ENCODE measurements around the gene PRKAR1B. TPM values are rescaled to one million over a fixed set of nuclear protein-coding genes. Genes with fewer than 3 reads are reported as not detected.

The PRKAR1B gene
- total and polyA plus RNA-seq, 7 donors = 1.4 to 4.6 (median 1.9) TPM

DNA sequence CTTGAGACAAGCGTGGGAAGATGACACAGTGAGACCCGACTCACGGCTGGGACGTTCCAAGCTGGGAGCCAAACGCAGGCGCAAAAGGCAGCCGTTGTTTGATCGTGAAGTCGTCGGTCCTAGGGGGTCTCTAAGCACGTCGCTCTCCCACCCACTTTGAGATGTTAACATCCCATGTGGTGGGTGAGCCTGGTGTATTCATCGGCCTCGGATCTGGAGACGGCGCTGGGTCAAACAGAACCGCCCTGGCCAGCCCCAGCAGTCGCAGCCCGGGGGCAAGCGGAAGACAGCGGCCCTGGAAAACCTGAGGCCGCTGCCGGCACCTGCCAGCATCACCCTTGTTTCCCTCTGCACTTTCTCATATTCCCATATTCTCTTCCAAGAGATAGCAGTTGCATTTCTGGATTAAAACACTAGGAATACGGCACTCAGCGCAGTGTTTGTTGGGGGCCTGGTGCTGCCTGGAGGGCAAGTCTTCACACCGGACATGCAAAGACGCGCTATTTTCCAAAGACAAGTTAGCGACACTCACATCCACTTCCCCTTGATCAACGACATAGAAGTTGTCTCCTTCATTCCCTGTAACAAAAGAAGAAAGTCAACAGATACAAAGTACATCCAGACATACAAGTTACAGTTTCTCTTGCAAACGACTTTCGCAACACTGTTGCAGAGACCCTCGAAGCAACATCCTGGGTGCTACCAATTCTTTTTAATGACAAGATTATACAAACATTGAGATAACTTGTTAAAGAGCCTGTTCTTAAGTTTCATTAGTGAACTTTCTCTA is 121.2 kb downstream of the PRKAR1B start:
- Histone ChIP-seq H3K27ac (no peak overlapping the region), H3K4me1 (peaks cover 3% of the 10 kb centered on the region)
- WGBS, 3 donors = 90 to 94% (median 93%) methylated on average over 33 of the region's 33 CpGs

DNA sequence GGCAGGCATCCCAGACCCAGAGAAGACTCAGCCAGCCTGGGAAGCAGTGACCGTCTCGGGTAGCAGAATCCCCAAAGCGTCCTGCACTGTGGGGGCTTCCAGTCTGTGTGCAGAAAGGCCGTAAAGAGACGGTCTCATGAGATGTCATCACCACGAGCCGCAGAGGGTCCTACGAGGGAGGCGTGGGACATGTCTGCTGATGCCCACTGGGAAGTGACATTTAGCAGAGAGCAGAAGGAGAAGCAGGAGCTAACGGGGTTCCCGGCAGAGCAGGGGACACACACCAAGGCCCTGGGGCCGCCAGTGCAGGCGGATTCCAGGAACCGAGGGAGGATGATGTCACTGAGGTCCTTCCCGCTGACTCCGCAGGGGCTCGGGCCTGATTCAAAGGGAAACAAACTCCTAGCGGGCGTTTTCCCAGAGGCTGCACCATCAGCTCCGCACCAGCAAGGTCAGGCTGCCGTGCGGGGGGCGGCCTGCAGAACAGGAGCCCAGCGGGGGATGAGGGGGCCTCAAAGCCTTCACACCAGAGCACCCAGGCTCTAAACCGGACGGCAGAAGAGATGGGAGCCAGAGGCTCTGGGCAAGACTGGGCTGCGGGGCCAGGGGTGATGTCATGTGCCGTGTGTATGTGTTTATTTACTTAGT is 122.1 kb downstream of the PRKAR1B start:
- DNase-seq (no peak), ATAC-seq (no peak)
- peaks cover 3% of the 10 kb centered on the region for H3K4me1 ChIP-seq
- TF ChIP-seq, protein P1, sequence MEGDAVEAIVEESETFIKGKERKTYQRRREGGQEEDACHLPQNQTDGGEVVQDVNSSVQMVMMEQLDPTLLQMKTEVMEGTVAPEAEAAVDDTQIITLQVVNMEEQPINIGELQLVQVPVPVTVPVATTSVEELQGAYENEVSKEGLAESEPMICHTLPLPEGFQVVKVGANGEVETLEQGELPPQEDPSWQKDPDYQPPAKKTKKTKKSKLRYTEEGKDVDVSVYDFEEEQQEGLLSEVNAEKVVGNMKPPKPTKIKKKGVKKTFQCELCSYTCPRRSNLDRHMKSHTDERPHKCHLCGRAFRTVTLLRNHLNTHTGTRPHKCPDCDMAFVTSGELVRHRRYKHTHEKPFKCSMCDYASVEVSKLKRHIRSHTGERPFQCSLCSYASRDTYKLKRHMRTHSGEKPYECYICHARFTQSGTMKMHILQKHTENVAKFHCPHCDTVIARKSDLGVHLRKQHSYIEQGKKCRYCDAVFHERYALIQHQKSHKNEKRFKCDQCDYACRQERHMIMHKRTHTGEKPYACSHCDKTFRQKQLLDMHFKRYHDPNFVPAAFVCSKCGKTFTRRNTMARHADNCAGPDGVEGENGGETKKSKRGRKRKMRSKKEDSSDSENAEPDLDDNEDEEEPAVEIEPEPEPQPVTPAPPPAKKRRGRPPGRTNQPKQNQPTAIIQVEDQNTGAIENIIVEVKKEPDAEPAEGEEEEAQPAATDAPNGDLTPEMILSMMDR (IDR thresholded peaks at IDR 0.05) = no peak
- peaks cover 0 to 10% (median 0%) of the 10 kb centered on the region in 3 donors for H3K27me3 ChIP-seq (ENCODE audit: insufficient read depth in 3 of 3, low read length in 2 of 3)
- WGBS, 3 donors = 82 to 89% (median 89%) methylated on average over 28 of the region's 28 CpGs
- H3K9me3 ChIP-seq = no peaks in the 10 kb centered on the region
- no peaks in the 10 kb centered on the region for H3K36me3 ChIP-seq (ENCODE audit: insufficient read depth in 1 of 2, low read depth in 1 of 2)
- intact Hi-C loops (cut with DNase I) = loop anchor here in 1 of 2 donors (5.0 kb wide), 1 partner anchor 63 kb away; no protein-coding TSS in a partner anchor
- H3K4me3 ChIP-seq = no peak overlapping the region
- peak overlapping the region; percentile 81 for H3K27ac ChIP-seq

More for the DNA sequence above, 121.2 kb downstream of the PRKAR1B start:
- Histone ChIP-seq H3K9me3 (no peaks in the 10 kb centered on the region), H3K27me3 (ENCODE audit: insufficient read depth in 3 of 3, low read length in 2 of 3) (peaks cover 0 to 7% (median 0%) of the 10 kb centered on the region in 3 donors), H3K36me3 (ENCODE audit: insufficient read depth in 1 of 2, low read depth in 1 of 2) (no peaks in the 10 kb centered on the region), H3K4me3 (no peak overlapping the region)
- DNase-seq (no peak), ATAC-seq (no peak)
- TF ChIP-seq, protein P1 (IDR thresholded peaks at IDR 0.05) = no peak
- intact Hi-C loops (cut with DNase I) = no loop called here

DNA sequence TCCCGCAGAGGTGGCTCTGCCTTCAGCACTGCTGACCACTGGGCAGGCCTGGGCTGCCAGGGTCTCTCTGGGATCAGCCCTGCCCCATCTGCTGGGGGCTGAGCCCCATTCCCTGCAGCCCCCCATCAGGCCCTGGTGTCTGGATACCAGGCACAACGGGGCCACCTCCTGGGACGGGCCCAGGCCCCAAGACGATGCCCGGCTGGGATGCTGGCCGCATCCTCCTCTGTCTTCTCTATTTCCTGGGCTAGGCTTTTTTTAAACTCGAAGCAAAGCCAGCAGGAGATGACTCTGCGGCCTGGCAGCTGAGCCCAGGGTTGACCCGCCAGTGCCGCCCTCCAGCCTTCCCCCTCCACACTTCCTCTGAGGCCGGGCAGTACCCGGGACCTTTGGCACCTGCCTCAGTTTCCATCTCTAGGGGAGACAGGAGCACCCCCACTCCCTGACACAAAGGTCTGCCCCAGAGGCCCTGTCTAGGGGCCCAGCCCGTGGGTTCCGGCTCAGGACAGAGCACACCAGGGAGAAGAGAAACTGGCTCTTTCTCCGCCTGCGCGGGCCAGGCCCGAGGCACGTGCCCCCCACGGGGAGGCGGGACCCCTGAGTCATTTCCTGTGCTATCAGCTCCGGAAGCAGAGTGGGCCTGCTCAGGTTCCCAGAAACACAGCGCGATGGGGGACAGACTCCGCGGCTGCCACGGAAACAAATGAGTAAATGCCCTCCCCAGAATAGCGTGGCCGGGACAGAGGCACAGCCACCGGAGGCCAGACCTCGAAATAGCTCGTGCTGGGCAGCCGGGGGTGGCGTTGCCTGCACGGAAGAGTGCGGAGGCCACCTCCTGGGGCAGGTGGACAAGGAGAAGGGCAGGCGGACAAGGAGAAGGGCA is 122.8 kb downstream of the PRKAR1B start:
- intact Hi-C loops (cut with DNase I) = loop anchor here in 1 of 2 donors (5.0 kb wide), 1 partner anchor 62 kb away; no protein-coding TSS in a partner anchor
- peak overlapping the region; percentile 81 for H3K27ac ChIP-seq
- H3K4me1 ChIP-seq = peaks cover 3% of the 10 kb centered on the region
- H3K4me3 ChIP-seq = no peak overlapping the region
- ATAC-seq = peak; percentile 71 to 92 (median 85)
- TF ChIP-seq, protein P1 (IDR thresholded peaks at IDR 0.05) = no peak
- 50 to 60% (median 54%) methylated on average over 35 to 37 of the region's 37 CpGs for WGBS, 3 donors
- H3K36me3 ChIP-seq (ENCODE audit: insufficient read depth in 1 of 2, low read depth in 1 of 2) = no peaks in the 10 kb centered on the region
- peak; percentile 80 to 88 for DNase-seq
- H3K9me3 ChIP-seq = no peaks in the 10 kb centered on the region
- H3K27me3 ChIP-seq (ENCODE audit: insufficient read depth in 3 of 3, low read length in 2 of 3) = peaks cover 0 to 10% (median 0%) of the 10 kb centered on the region in 3 donors

DNA sequence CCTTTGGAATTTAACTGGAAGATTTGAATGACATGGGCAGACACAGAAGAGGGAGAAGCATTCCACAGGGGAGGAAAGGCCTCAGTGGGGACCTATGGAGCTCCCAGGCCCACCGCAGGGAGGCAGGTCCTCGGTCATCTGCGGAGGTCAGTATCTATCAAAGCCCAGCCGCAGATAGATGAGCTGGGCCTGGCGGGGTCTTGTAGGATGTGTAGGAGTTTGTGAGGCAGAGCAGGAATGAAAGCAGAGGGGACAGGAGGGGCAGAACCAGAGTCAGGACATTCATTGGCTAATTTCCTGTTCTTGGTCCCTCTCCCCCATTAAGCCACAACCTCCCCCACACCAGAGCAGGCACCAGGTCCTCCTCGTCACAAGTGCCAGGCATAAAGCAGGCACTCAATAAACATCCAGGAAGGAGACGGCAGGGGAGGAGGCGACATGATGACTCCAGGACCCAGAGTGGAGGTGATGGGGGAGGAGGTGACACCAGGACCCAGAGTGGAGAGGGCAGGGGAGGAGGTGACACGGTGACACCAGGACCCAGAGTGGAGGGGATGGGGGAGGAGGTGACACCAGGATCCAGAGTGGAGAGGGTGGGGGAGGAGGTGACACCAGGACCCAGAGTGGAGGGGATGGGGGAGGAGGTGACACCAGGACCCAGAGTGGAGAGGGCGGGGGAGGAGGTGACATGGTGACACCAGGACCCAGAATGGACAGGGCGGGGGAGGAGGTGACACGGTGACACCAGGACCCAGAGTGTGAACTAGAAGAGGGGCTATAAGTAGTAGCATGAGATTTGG is 123.7 kb downstream of the PRKAR1B start:
- DNase-seq (peak in 1 of 2 donors; percentile 35), ATAC-seq (peak in 3 of 4 donors; percentile 3 to 28 (median 5))
- peak overlapping the region; percentile 81 for H3K27ac ChIP-seq
- intact Hi-C loops (cut with DNase I) = loop anchor here in 1 of 2 donors (5.0 kb wide), 1 partner anchor 61 kb away; no protein-coding TSS in a partner anchor
- WGBS, 3 donors = 93 to 95% (median 94%) methylated on average over 12 of the region's 12 CpGs
- TF ChIP-seq, protein P1 (IDR thresholded peaks at IDR 0.05) = no peak
- peaks cover 3% of the 10 kb centered on the region for H3K4me1 ChIP-seq
- no peak overlapping the region for H3K4me3 ChIP-seq
- no peaks in the 10 kb centered on the region for H3K9me3 ChIP-seq
- no peaks in the 10 kb centered on the region for H3K36me3 ChIP-seq (ENCODE audit: insufficient read depth in 1 of 2, low read depth in 1 of 2)
- peaks cover 0 to 10% (median 0%) of the 10 kb centered on the region in 3 donors for H3K27me3 ChIP-seq (ENCODE audit: insufficient read depth in 3 of 3, low read length in 2 of 3)

Data from psoas muscle (tissue), 8 donors.